Activated CD8-positive, alpha-beta T cell treated with anti-CD3 and anti-CD28 coated beads for 36 hours (primary cell): Measurements from ENCODE around the gene RSPO4. TPM values are rescaled to one million over a fixed set of nuclear protein-coding genes. Genes with fewer than 3 reads are reported as not detected.

Experiments used
- ATAC-seq: fragments of 200-7000 bp; cut with Tn5 transposase; one replicate; pipeline ENCODE4 v1.10.0; 2021; ENCODE audit warnings: mild to moderate bottlenecking, moderate library complexity
- CTCF ChIA-PET: fragments of 350-600 bp; sonication (Branson Sonifier 250); formaldehyde crosslinking; loops from one replicate; lab custom pipeline; 2021; ENCODE audit warnings: antibody characterized with exemption; lab: Charles Lee
- POLR2A ChIA-PET: fragments of 350-600 bp; sonication (Branson Sonifier 250); formaldehyde crosslinking; loops from one replicate; lab custom pipeline; 2021; ENCODE audit warnings: antibody characterized with exemption; lab: Charles Lee
- DNase-seq: peaks from one replicate; pipeline ENCODE4 v3.0.0-alpha.2; 2020
- H3K27ac Mint-ChIP-seq: one replicate; pipeline ENCODE4 v1.8.0; 2021; ENCODE audit warnings: mild to moderate bottlenecking, mixed read lengths
- H3K27me3 Mint-ChIP-seq: one replicate; pipeline ENCODE4 v1.8.0; 2021; ENCODE audit warnings: mixed read lengths
- H3K36me3 Mint-ChIP-seq: one replicate; pipeline ENCODE4 v1.8.0; 2021; ENCODE audit warnings: low read depth, mixed read lengths
- H3K4me1 Mint-ChIP-seq: one replicate; pipeline ENCODE4 v1.8.0; 2021; ENCODE audit warnings: low read depth, mixed read lengths
- H3K4me3 Mint-ChIP-seq: one replicate; pipeline ENCODE4 v1.8.0; 2021; ENCODE audit warnings: mild to moderate bottlenecking, moderate library complexity, mixed read lengths
- H3K9me3 Mint-ChIP-seq: one replicate; pipeline ENCODE4 v1.8.0; 2021; ENCODE audit warnings: mixed read lengths
- intact Hi-C: fragments of 100-400 bp; cut with micrococcal nuclease; formaldehyde crosslinking; loops from one replicate; pipeline ENCODE4 v1.10.0; 2022
- total RNA-seq, 2 experiments: library from RNA; stranded (reverse); gene quantifications; one replicate each; pipeline ENCODE4 v1.2.3, GENCODE V29; 2021
- TF ChIP-seq, protein P1 (sequence below): fragments of 200-600 bp; IDR thresholded peaks from one replicate; pipeline ENCODE4 v1.8.0; 2022; ENCODE audit warnings: antibody characterized with exemption, mild to moderate bottlenecking

The RSPO4 gene
- total RNA-seq, 2 experiments from 2014 or later: not detected

DNA sequence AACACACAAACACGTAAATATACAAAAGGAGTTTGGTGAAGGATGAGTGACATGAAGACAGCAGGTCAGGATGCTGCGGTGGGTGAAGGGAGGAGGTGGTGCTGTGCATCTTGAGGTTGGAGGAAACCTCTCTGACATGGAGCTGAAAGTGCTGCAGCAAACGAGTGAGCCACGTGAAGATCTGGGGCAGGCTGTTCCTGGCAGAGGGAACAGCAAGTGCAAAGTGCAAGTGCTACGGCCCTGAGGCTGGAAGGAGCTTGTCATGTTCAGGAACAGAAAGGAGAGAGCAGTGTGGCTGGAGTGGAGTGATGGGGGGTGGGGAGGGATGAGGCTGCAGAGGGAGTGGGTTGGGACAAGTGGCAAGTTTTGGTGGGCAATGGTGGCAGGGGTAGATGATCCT lies 61.2 kb downstream of the RSPO4 start:
- DNase-seq (no peak), ATAC-seq (no peak)
- H3K9me3 Mint-ChIP-seq: no peaks in the 10 kb centered on the region
- H3K27ac Mint-ChIP-seq: no peak overlapping the region
- no peaks in the 10 kb centered on the region for H3K27me3 Mint-ChIP-seq
- no peaks in the 10 kb centered on the region for H3K36me3 Mint-ChIP-seq
- no peaks in the 10 kb centered on the region for H3K4me1 Mint-ChIP-seq
- ChIA-PET POLR2A (interaction anchor here (0.5 kb wide), 1 partner anchor 159 kb away, joined by 3 read pairs; no protein-coding TSS in a partner anchor), CTCF (interaction anchor here (1.0 kb wide), 1 partner anchor 142 kb away, joined by 3 read pairs; no protein-coding TSS in a partner anchor)
- H3K4me3 Mint-ChIP-seq: no peak overlapping the region
- TF ChIP-seq, protein P1, sequence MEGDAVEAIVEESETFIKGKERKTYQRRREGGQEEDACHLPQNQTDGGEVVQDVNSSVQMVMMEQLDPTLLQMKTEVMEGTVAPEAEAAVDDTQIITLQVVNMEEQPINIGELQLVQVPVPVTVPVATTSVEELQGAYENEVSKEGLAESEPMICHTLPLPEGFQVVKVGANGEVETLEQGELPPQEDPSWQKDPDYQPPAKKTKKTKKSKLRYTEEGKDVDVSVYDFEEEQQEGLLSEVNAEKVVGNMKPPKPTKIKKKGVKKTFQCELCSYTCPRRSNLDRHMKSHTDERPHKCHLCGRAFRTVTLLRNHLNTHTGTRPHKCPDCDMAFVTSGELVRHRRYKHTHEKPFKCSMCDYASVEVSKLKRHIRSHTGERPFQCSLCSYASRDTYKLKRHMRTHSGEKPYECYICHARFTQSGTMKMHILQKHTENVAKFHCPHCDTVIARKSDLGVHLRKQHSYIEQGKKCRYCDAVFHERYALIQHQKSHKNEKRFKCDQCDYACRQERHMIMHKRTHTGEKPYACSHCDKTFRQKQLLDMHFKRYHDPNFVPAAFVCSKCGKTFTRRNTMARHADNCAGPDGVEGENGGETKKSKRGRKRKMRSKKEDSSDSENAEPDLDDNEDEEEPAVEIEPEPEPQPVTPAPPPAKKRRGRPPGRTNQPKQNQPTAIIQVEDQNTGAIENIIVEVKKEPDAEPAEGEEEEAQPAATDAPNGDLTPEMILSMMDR: no peak
- intact Hi-C loops: no loop called here

DNA sequence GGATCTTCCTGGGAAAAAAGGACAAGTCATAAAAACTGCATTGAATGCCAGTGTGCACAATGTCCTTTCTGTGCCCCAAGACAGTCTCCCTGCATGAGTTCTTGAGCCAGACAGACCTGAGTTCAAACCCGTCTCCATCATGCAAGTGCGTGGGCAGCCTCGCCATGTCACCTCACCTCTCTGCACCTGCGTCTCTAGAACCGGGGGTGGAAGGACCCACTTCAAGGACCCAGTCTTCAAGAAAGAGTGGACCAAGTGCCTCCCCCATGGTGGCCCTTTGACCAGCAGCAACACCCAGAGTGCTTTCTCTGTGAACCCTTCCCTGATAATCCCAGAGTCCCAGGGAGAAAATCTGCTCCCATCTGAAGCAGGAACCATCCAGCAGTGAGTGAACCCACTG lies 62.5 kb downstream of the RSPO4 start:
- Mint-ChIP-seq H3K9me3 (no peaks in the 10 kb centered on the region), H3K36me3 (no peaks in the 10 kb centered on the region), H3K4me1 (no peaks in the 10 kb centered on the region), H3K4me3 (no peak overlapping the region), H3K27ac (no peak overlapping the region), H3K27me3 (no peaks in the 10 kb centered on the region)
- TF ChIP-seq, protein P1: no peak
- DNase-seq: no peak
- CTCF ChIA-PET: no interaction called here
- no peak for ATAC-seq
- intact Hi-C loops: no loop called here
- POLR2A ChIA-PET: no interaction called here

DNA sequence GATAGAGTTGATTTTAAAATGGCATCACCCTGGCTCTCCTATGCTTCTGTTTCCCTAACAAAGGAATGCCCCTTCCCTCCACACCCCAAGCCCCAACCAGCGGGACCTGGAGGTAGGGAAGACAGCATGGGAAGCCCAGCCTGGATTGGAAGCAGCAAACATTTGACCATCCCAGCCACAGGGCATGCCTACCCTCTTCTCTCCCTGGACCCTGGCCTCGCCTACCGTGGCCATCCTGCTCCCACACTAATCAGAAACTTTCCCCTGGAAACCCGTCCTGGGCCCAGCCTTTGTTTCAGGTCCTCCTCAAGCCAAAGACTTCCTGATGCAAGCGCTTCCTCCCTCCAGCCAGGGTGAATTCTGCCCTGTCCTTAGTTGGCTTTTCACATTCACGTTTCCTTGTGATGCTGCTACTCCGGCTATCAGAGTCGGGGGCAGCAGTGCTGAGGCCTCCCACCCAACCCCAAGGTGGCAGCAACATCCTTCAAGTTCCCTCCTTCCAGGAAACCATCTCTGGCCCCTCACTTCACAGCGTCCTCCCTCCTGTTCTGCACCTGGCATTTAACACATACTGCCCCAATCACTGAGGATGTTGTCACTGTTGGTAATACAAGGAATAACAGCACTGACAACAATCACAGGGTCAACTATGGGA lies 67.8 kb downstream of the RSPO4 start:
- Mint-ChIP-seq H3K27ac (no peak overlapping the region), H3K36me3 (no peaks in the 10 kb centered on the region), H3K4me1 (no peaks in the 10 kb centered on the region), H3K27me3 (no peaks in the 10 kb centered on the region), H3K4me3 (no peak overlapping the region), H3K9me3 (peaks cover 9% of the 10 kb centered on the region)
- ATAC-seq: no peak
- POLR2A ChIA-PET: no interaction called here
- no peak for DNase-seq
- intact Hi-C loops: no loop called here
- TF ChIP-seq, protein P1: no peak
- CTCF ChIA-PET: interaction anchor here (1.0 kb wide), 1 partner anchor 116 kb away, joined by 3 read pairs; no protein-coding TSS in a partner anchor

DNA sequence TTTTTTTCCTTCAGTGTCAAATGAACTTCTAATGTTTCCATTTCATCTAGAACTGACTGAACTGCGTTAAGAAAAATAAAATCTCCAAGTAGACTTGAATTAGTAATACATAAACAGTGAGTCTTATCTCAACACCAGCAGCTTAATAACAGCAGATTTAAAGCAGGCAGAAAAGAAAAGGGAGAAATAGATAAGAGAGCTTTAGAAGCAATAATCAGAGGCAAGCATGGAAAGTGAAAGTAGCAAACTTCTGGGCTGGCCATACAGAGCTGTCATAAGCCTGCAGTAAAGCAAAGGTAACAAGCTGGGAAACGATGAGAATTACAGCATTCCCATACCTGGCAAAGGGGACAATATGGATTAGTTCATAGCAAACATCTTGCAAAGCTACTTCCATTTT lies 69.1 kb downstream of the RSPO4 start:
- no peaks in the 10 kb centered on the region for H3K36me3 Mint-ChIP-seq
- DNase-seq (no peak), ATAC-seq (no peak)
- H3K4me3 Mint-ChIP-seq: no peak overlapping the region
- no peak overlapping the region for H3K27ac Mint-ChIP-seq
- ChIA-PET POLR2A (no interaction called here), CTCF (interaction anchor here (1.0 to 1.7 kb wide), 2 partner anchors 24 to 114 kb away, joined by 3 to 4 read pairs; no protein-coding TSS in a partner anchor)
- no peaks in the 10 kb centered on the region for H3K4me1 Mint-ChIP-seq
- no peaks in the 10 kb centered on the region for H3K27me3 Mint-ChIP-seq
- H3K9me3 Mint-ChIP-seq: peaks cover 9% of the 10 kb centered on the region
- TF ChIP-seq, protein P1: no peak
- intact Hi-C loops: no loop called here

DNA sequence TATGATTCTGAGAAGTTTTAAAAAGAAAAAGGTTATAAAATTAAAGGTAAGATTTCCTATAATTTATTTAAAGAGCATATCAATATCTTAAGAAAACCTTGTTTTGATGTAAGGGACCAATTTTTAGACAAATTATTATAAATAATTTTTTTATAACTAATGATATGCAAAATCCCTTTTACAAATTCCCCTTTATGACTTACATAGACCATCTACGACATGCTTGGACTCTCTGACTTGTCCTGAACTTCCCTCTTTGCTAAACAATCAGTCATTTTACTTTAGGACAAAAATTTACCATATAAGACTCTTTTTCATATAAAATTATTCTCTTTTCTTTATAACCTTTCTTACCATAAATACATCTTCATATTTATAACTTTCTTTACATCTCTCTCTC lies 70.7 kb downstream of the RSPO4 start:
- intact Hi-C loops: no loop called here
- CTCF ChIA-PET: no interaction called here
- no peaks in the 10 kb centered on the region for H3K36me3 Mint-ChIP-seq
- TF ChIP-seq, protein P1: no peak
- no peaks in the 10 kb centered on the region for H3K27me3 Mint-ChIP-seq
- H3K4me1 Mint-ChIP-seq: no peaks in the 10 kb centered on the region
- no peak overlapping the region for H3K4me3 Mint-ChIP-seq
- ATAC-seq (no peak), DNase-seq (no peak)
- no peak overlapping the region for H3K27ac Mint-ChIP-seq
- peaks cover 9% of the 10 kb centered on the region for H3K9me3 Mint-ChIP-seq
- POLR2A ChIA-PET: no interaction called here
